ENCODE measurements around the gene LENEP.

GRCh38 chr1:155026588-155026987 is 33.2 kb downstream of the LENEP start:
- TF ChIP-seq EZH2 (IDR thresholded peaks at IDR 0.05; ENCODE audit: low read depth, low read length, severe bottlenecking) (no peak), POLR2AphosphoS5 (IDR thresholded peaks at IDR 0.05; ENCODE audit: low read depth, low read length) (no peak)
